ENCODE data around the gene CCDC12. TPM values are rescaled to one million over a fixed set of nuclear protein-coding genes. Genes with fewer than 3 reads are reported as not detected.
A peak's percentile ranks its signal among the peaks of the same experiment; 100 is the strongest.
"Not testable (repeated sequence)": the region's sequence is repeated elsewhere in the genome, so short reads cannot be mapped to it uniquely, and the experiment has no call there.

Gene CCDC12
- total RNA-seq, 1 donor from 2014 or later, result 66.2 TPM

DNA sequence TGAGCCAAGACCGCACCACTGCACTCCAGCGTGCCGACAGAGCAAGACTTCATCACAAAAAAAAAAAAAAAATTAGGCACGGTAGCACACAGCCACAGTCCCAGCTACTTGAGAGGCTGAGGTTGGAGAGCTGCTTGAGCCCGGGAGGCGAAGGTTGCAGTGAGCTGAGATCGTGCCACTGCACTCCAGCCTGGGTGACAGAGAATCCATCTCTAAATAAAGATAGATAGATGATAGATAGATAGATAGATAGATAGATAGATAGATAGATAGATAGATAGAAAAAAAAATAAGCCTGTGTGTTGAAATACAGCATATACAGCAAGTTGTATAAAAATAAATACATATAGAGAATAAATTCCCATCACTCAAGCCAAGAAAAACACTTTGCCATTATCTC lies 61.7 kb downstream of the CCDC12 start:
- Mint-ChIP-seq H3K27me3 (no peaks in the 10 kb centered on the region), H3K4me3 (no peak overlapping the region), H3K27ac (peak overlapping the region; percentile 1), H3K36me3 (ENCODE audit: low read depth) (peaks cover 31% of the 10 kb centered on the region), H3K4me1 (peaks cover 18% of the 10 kb centered on the region), H3K9me3 (peaks cover 4% of the 10 kb centered on the region)
- intact Hi-C loops (cut with micrococcal nuclease), result loop anchor here (5.0 kb wide), 1 partner anchor 42 kb away; no protein-coding TSS in a partner anchor
- no peak for DNase-seq

DNA sequence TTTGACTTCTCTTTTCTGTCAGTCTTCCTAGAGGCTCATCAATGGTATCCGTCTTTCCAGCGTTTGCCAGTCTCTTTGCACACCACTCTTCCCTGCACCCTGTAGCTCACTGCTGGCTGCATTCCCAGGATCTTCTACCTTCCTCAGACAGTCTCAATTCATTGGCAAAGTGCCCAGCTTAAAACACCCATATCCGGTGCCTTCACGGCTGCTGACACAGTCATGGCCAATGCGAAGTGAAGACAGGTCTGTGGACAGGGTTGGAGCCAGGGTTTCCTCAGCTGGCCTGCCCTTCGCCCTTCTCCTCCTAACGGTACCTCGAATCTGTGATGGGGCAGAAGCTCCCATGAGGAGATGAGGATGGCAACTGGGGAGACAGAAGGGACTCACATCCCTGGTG lies 62.9 kb downstream of the CCDC12 start:
- peaks cover 4% of the 10 kb centered on the region for H3K9me3 Mint-ChIP-seq
- H3K27ac Mint-ChIP-seq, result peak overlapping the region; percentile 13
- peaks cover 23% of the 10 kb centered on the region for H3K4me1 Mint-ChIP-seq
- intact Hi-C loops (cut with micrococcal nuclease), result no loop called here
- H3K36me3 Mint-ChIP-seq (ENCODE audit: low read depth), result peaks cover 23% of the 10 kb centered on the region
- no peak overlapping the region for H3K4me3 Mint-ChIP-seq
- DNase-seq, result no peak
- no peaks in the 10 kb centered on the region for H3K27me3 Mint-ChIP-seq

DNA sequence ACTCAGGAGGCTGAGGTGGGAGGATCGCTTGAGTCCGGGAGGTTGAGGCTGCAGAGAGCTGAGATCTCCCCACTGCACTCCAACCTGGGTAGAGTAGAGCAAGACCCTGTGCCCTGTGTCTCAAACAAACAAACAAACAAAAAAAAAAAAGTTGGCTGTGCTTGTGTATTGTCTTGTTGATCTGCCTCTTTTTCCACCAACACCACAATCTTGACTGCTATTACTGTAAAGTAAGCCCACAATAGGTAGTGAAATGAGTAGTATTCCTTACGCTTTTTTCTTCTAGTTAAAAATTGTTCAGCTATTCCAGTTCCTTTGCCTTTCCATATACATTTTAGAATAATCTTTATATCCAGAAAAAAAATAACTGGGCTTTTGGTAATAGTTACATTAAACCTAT lies 63.6 kb downstream of the CCDC12 start:
- Mint-ChIP-seq H3K27ac (no peak overlapping the region), H3K4me3 (no peak overlapping the region), H3K27me3 (no peaks in the 10 kb centered on the region), H3K4me1 (peaks cover 23% of the 10 kb centered on the region), H3K36me3 (ENCODE audit: low read depth) (peaks cover 18% of the 10 kb centered on the region), H3K9me3 (peaks cover 4% of the 10 kb centered on the region)
- intact Hi-C loops (cut with micrococcal nuclease), result no loop called here
- no peak for DNase-seq

DNA sequence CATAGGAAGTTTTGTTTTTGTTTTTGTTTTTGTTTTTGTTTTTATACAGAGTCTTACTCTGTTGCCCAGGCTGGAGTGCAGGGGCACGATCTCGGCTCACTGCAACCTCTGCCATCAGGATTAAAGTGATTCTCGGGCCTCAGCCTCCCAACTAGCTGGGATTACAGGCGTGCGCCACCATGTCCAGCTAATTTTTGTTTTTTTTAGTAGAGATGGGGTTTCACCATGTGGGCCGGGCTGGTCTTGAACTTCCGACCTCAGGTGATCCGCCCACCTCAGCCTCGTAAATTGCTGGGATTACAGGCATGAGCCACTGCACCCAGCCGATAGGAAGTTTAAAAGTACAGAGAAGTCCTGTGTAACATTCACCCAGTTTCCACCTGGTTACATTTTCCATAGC lies 65.6 kb downstream of the CCDC12 start:
- DNase-seq; H3K36me3 Mint-ChIP-seq (ENCODE audit: low read depth); intact Hi-C loops (cut with micrococcal nuclease); H3K9me3 Mint-ChIP-seq; H3K27me3 Mint-ChIP-seq; H3K27ac Mint-ChIP-seq; H3K4me3 Mint-ChIP-seq: not testable (repeated sequence)
- peaks cover 21% of the 10 kb centered on the region for H3K4me1 Mint-ChIP-seq

DNA sequence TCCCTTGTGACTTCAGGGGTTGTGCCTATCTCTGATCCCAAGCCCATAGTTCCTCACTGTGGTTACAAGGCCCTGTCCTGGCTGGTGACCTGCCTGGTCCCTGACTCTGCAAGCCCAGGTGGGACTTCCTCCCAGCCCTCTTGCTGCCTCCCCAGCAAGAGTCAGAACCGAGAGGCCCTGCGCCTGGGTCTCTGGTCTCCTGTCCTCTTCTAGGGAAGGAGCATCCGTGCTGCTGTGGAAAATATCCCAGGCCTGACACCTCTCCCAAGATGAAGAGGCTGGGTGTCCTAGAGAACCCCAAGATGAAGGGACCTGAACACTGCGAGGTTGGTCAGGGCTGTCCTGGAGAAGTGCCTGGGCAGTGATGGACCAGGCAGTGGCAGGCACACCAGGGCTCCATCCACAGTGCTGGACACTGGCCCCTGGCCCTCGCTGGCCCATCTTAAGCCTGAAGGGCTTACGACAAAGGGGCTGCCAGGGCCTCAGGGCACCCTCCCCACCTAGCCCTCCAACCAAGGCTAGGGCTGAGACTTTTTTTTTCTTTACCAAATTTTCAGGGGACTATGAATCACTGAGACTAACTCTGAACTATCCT lies 66.3 kb downstream of the CCDC12 start:
- Mint-ChIP-seq H3K27me3 (no peaks in the 10 kb centered on the region), H3K36me3 (ENCODE audit: low read depth) (peaks cover 2% of the 10 kb centered on the region), H3K4me3 (no peak overlapping the region), H3K27ac (no peak overlapping the region), H3K4me1 (peaks cover 16% of the 10 kb centered on the region), H3K9me3 (no peaks in the 10 kb centered on the region)
- no peak for DNase-seq
- intact Hi-C loops (cut with micrococcal nuclease), result no loop called here

DNA sequence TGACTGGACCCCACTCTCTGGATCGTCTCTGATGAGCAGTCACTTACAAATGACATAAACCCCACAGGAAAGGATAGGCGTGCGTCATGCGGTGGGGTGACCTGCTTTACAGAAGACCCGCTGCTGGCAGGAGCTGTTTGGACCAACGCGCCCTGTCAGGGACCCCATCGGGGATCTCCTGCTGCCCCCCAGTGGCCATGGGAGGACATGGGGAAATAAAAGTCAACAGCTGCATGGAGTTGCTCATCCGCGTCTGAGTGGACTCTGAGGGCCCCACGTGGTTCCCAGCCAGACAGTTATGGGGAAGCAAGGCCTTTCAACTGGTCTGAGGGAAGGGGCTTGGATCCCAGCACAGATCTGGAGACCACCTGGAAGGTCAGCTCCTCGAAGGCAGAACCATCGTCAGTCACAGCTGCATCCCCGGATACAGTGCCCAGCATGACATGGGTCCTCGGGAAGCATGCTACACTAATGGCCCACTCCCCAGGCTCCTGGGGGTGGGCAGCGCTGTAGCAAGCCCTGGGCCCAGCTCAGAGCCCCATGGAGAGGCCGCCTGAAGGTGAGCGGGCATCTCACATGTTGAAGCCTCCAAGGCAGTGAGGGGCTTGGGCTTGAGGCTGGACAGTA lies 66.9 kb downstream of the CCDC12 start:
- H3K27ac Mint-ChIP-seq, result no peak overlapping the region

DNA sequence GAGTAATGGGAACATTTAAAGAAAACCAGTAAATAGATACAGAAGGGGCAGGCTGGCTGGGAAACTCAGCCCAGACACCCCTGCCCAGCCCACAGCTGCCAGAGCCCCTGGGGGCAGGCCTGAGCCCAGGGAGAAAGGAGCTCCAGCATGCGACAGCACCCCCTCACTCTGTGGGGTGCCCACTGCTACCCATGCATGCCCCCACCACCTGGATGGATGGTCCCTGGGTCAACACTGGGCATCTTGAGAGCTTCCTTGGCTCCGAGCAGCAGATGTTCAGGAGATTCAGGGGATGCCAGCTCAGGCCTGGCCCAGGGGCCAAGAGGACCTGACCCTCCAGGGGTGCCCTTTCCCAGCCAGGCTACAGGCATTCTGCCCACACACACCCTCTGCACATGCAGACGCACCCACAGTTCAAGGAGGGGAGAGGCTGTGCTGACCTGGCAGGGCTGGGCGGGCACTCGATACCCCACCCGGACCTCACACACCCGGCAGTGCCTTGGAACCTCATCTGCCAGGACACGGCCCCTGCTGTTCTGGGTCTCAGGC lies 67.5 kb downstream of the CCDC12 start:
- Mint-ChIP-seq H3K4me3 (no peak overlapping the region), H3K9me3 (no peaks in the 10 kb centered on the region), H3K27ac (no peak overlapping the region), H3K27me3 (no peaks in the 10 kb centered on the region), H3K4me1 (peaks cover 14% of the 10 kb centered on the region), H3K36me3 (ENCODE audit: low read depth) (no peaks in the 10 kb centered on the region)
- intact Hi-C loops (cut with micrococcal nuclease), result loop anchor here (1.0 to 10.0 kb wide), 3 partner anchors 43 to 424 kb away; no protein-coding TSS in a partner anchor
- DNase-seq, result no peak

More for the DNA sequence above, 66.9 kb downstream of the CCDC12 start:
- intact Hi-C loops (cut with micrococcal nuclease), result loop anchor here (1.0 to 10.0 kb wide), 3 partner anchors 43 to 425 kb away; no protein-coding TSS in a partner anchor
- Mint-ChIP-seq H3K4me3 (no peak overlapping the region), H3K27me3 (no peaks in the 10 kb centered on the region), H3K36me3 (ENCODE audit: low read depth) (no peaks in the 10 kb centered on the region), H3K9me3 (no peaks in the 10 kb centered on the region), H3K4me1 (peaks cover 14% of the 10 kb centered on the region)
- peak; percentile 91 for DNase-seq

DNA sequence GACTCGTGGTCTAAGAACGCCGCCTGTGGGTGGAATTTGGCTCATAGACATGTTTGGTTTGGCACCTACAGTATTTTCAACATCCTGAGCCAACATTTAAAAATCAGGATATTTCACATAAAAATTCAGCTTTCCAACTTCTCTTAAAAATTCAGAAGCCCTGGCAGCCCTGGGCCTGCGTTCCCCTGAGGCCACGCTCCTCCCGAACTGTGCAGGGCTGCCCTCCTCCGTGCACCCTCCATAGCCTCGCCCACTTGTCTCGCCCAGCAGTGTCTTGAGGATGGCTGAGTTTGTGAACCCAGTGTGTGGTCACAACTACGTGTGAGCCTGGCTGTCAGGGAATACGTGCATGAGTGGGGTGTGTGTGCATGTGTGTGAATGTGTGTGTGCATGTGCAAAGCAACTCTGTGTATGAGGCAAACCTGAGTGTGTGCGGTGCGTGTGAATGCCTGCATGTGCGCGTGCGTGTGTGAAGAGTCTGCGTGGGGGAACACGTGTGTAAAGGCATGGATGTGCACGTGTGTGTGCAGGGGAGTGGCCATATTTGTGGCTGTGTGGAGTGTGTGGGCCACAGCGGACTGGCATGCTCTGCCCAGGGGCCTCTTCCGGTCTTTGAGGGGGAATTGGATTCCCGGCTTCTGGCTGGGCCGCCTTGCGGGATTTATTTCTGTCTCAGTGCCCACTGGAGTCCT lies 68.1 kb downstream of the CCDC12 start:
- H3K4me1 Mint-ChIP-seq, result peaks cover 10% of the 10 kb centered on the region
- H3K36me3 Mint-ChIP-seq (ENCODE audit: low read depth), result no peaks in the 10 kb centered on the region
- intact Hi-C loops (cut with micrococcal nuclease), result loop anchor here (10.0 kb wide), 1 partner anchor 424 kb away; no protein-coding TSS in a partner anchor
- DNase-seq, result no peak
- H3K9me3 Mint-ChIP-seq, result no peaks in the 10 kb centered on the region
- H3K4me3 Mint-ChIP-seq, result no peak overlapping the region
- H3K27me3 Mint-ChIP-seq, result no peaks in the 10 kb centered on the region
- H3K27ac Mint-ChIP-seq, result no peak overlapping the region

DNA sequence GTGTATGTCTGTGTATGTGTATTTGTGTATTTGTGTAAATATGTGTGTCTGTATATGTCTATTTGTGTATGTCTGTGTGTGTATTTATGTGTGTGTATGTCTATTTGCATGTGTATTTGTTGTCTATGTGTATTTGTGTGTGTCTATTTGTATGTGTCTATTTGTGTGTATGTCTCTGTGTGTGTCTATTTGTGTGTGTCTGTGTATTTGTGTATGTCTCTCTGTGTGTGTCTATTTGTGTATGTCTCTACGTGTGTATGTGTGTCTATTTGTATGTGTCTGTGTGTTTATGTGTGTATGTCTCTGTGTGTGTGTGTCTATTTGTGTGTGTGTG lies 68.6 kb downstream of the CCDC12 start:
- H3K4me1 Mint-ChIP-seq, result peaks cover 6% of the 10 kb centered on the region
- no peaks in the 10 kb centered on the region for H3K27me3 Mint-ChIP-seq
- DNase-seq, result no peak
- intact Hi-C loops (cut with micrococcal nuclease), result loop anchor here (10.0 kb wide), 1 partner anchor 423 kb away; no protein-coding TSS in a partner anchor
- H3K27ac Mint-ChIP-seq, result no peak overlapping the region
- no peak overlapping the region for H3K4me3 Mint-ChIP-seq
- no peaks in the 10 kb centered on the region for H3K36me3 Mint-ChIP-seq (ENCODE audit: low read depth)
- no peaks in the 10 kb centered on the region for H3K9me3 Mint-ChIP-seq

DNA sequence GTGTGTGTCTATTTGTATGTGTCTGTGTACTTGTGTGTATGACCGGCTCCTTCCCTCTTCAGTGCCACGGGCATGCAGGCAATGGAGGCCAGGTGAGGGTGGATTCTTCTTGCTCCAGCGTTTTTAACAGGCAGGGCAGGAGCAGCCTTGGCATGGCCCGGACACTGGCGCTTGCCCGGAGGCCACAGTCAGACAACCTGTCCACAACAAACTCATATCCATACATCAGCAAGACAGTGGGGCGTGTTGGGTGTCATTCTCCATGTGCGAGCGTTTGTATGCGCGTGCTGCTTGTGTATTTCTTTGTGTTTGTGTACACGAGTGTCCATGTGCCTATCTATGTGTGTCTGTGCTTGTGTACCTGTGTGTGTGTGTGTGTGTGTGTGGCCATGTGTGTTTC lies 69.3 kb downstream of the CCDC12 start:
- H3K27ac Mint-ChIP-seq, result no peak overlapping the region
- H3K36me3 Mint-ChIP-seq (ENCODE audit: low read depth), result no peaks in the 10 kb centered on the region
- no peaks in the 10 kb centered on the region for H3K27me3 Mint-ChIP-seq
- H3K4me3 Mint-ChIP-seq, result no peak overlapping the region
- DNase-seq, result no peak
- intact Hi-C loops (cut with micrococcal nuclease), result loop anchor here (10.0 kb wide), 1 partner anchor 422 kb away; no protein-coding TSS in a partner anchor
- no peaks in the 10 kb centered on the region for H3K9me3 Mint-ChIP-seq
- peaks cover 5% of the 10 kb centered on the region for H3K4me1 Mint-ChIP-seq

DNA sequence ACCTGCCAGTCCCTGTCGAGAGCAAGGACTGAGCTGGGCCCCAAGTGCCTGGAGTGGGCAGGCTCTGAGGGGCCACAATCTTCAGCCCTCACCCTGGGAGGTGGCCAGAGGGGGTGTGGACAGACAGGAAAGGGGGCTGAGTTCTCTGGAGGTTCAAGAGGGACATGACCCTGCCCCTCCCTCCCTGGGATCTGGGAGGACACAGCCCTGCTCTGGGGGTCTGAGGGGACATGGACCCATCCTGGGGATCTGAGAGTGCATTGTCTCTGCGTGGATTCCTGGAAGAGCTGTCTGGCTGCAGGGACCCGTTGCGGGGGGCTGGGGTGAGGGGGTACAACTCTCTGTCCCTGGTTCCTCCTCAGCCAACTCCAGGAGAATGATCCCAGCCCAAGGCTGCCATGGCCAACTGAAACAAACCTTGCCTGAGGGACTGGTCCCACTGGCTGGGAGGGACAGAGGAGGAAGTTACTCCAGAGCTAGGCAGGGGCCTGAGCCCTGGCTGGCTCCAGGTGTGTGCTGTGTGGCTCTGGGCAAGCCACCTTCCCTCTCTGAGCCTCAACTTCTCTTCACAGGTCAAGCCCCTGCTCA lies 70.0 kb downstream of the CCDC12 start:
- Mint-ChIP-seq H3K27ac (no peak overlapping the region), H3K9me3 (no peaks in the 10 kb centered on the region), H3K27me3 (no peaks in the 10 kb centered on the region), H3K4me1 (peaks cover 5% of the 10 kb centered on the region), H3K4me3 (no peak overlapping the region), H3K36me3 (ENCODE audit: low read depth) (no peaks in the 10 kb centered on the region)
- intact Hi-C loops (cut with micrococcal nuclease), result loop anchor here (10.0 kb wide), 1 partner anchor 422 kb away; no protein-coding TSS in a partner anchor
- DNase-seq, result no peak

DNA sequence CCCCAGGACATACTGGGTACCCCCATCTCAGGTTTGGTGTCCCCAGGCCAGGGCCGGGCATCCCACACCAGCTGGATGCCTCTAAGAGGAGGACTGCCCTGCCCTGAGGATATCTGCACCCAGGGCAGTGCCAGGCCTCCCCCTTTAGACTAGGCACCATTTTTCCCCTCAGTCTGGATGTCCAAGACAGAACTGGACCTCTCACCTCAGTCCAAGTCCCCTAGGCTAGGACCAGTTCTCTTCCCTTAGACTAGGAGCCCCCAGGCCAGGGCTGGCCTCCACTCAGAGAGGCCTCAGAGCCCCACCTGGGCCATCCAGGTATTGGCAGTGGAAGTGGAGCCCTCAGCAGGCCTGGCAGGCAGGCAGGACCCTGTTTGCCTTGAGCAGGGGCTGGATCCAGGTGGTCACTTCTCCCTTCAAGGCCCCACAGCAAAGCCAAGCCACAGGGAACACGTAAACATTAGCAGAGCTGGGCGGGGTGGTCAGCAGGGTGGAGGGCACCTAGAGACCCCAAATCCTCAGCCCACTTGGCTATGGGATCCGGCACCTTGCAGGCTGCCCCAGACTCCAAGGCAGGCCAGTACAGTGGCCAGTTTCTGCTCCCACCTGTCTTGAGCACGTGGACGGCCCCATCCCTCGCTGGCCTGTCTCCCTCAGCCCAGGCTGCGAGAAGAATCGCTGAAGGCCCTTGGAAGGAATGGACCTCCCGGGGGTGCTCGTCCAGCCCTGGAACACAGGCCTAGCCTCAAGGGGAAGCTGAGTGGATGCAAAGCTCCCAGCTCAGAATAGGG lies 70.7 kb downstream of the CCDC12 start:
- Mint-ChIP-seq H3K36me3 (ENCODE audit: low read depth) (no peaks in the 10 kb centered on the region), H3K9me3 (no peaks in the 10 kb centered on the region), H3K4me1 (peaks cover 5% of the 10 kb centered on the region), H3K4me3 (no peak overlapping the region), H3K27ac (no peak overlapping the region), H3K27me3 (no peaks in the 10 kb centered on the region)
- DNase-seq, result no peak
- intact Hi-C loops (cut with micrococcal nuclease), result loop anchor here (10.0 kb wide), 1 partner anchor 421 kb away; no protein-coding TSS in a partner anchor

DNA sequence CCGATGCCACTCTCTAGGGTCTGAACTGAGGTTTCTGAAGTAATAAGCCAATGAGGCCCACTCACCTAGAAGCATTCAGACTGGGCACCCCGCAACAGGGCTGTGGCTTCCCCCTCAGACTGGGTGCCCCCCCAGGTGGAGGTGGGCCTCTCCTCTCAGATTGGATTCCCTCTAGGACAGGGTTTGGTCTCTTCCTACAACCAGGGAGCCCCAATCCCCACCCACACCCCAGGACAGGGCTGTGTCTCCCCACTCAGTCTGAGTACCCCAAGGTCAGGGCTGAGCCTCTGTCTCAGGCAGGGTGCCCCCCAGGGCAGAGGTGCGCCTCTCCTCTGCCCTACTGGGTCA lies 71.4 kb downstream of the CCDC12 start:
- Mint-ChIP-seq H3K27ac (no peak overlapping the region), H3K9me3 (no peaks in the 10 kb centered on the region), H3K4me3 (no peak overlapping the region), H3K4me1 (peaks cover 5% of the 10 kb centered on the region), H3K27me3 (no peaks in the 10 kb centered on the region), H3K36me3 (ENCODE audit: low read depth) (no peaks in the 10 kb centered on the region)
- no peak for DNase-seq
- intact Hi-C loops (cut with micrococcal nuclease), result loop anchor here (10.0 kb wide), 1 partner anchor 420 kb away; no protein-coding TSS in a partner anchor
